ENCODE measurements around the gene SLC38A9.
A peak's percentile ranks its signal among the peaks of the same experiment; 100 is the strongest.

SLC38A9 gene

DNA sequence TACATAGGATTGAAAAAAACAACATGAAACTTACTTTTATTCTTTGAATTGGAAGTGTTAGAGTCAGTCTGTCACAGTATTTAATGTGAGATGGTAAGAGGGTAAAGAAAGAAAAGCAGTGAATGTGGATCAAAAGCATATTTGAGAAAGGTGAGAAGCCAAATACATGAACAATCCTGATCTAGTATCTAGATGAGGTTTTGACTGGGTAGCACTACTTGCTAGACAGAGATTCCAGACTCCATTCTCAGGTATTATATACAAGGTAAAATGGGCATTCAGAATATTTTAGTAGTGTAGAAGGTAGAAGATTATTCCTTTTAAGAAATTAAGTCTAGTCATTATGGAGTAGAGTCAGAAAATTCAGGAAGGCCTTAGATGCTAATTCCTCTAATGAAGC is 62.2 kb downstream of the SLC38A9 start:
- no peak for DNase-seq (ENCODE audit: low spot score)

- no peak for DNase-seq (ENCODE audit: low spot score)
These were observed 66.8 kb downstream of the SLC38A9 start for GRCh38 chr5:55645304-55645703.

GRCh38 chr5:55638455-55638854 is 73.7 kb downstream of the SLC38A9 start:
- no peak for DNase-seq (ENCODE audit: low spot score)

DNA sequence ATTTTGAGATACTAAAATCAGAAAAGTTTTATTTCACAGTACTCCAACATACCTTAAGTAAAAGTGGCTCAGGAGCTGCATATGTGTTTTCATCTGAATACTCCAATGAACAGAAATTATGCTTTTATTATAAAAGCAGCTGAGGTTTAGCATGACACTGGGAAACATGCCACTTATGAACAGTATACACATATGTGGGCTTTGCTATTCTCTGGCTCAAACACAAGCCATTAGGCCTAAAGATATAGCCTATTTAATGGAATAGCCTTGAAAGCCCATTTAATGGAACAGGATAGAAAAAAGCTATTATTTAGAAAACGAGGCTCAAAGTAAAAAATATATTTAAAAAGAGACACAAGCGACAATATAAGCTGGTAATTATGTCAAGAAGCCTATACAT is 74.1 kb downstream of the SLC38A9 start:
- DNase-seq (ENCODE audit: low spot score), result no peak

DNA sequence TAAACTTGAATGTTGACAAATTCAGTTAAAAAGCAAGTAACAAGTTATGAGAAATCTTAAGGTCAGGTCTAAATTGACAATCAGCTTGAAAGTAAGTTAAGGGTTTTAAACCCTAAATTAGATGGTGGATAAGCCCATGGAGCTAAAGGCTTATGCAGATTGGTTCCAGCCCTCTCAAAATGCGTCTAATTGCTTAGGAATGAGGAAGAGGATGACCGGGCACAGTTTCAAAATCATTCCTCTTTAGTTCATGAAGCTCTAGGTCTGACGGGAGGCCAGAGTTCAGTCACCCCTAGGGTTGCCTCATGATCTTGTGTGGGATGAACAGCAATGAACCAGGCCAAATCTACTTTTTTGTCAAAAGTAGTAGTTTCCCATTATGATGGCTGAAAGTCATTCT is 75.4 kb downstream of the SLC38A9 start:
- peak; percentile 37 for DNase-seq (ENCODE audit: low spot score)

DNA sequence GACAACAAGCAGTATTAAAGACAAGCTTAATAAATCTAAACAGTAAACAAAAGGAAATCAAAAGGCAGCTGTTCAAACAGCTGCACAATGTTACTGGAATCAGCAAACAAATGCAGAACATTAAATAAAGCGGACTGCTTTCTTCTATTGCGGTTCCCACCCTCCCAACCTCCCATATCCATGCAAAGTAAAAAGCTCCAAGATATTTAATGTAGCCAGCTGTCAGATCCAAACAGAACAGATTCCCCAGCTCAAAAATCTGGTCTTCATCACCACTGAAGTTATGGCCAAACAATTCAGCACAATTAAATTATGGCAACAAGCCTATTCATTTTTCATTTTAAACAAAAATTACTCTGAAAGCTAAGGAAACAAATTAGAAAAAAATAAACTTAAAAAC is 75.9 kb downstream of the SLC38A9 start:
- no peak for DNase-seq (ENCODE audit: low spot score)

DNA sequence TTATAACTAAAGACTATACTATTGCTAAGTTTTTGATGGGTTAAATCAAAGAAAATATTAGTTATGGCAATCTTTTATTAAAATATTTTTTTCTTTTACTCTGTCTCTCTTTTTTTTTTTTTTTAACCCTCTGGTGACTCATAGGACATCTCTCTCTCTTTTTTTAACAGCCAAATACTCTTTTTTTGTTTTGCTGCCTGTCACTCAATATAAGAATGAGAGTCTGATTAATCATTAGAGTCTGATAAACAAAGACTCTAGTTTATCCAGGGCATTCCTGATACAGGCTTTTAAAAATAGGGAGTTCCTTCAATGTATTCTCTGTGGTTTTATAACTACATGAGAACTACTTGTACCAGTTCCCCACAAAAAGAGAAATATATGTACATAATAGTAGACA is 77.3 kb downstream of the SLC38A9 start:
- no peak for DNase-seq (ENCODE audit: low spot score)

DNA sequence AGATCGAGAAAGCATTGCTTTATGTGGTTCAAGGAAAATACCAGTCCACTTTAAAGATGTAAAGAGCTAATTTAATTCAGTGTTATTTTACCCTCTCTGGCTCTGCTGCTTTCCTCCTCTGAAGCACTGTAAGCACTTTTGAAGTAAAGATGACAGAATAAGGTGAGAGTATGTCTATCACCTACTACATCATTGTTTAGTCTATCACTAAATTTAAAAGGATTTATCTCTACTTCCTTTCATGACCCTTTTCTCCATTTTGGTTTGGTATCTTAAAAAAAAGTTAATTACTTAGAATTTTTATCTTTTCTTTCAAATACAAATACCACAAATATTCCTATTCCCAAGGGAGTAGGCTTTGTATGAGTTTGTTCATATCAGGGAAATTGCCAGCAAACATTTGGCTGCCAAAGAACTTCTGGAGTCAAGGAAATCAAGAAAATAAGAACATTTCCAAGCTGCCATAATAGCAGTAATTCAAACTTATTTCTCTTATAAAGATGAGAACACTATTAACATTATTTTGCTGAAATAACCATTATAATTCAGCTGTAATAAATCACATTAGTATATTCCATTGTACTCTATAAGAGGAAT is 77.8 kb downstream of the SLC38A9 start:
- DNase-seq (ENCODE audit: low spot score), result no peak

GRCh38 chr5:55633574-55634208 is 78.4 kb downstream of the SLC38A9 start:
- no peak for DNase-seq (ENCODE audit: low spot score)

GRCh38 chr5:55629815-55630214 is 82.3 kb downstream of the SLC38A9 start:
- no peak for DNase-seq (ENCODE audit: low spot score)

GRCh38 chr5:55626790-55627189 is 85.3 kb downstream of the SLC38A9 start:
- DNase-seq (ENCODE audit: low spot score), result no peak

DNA sequence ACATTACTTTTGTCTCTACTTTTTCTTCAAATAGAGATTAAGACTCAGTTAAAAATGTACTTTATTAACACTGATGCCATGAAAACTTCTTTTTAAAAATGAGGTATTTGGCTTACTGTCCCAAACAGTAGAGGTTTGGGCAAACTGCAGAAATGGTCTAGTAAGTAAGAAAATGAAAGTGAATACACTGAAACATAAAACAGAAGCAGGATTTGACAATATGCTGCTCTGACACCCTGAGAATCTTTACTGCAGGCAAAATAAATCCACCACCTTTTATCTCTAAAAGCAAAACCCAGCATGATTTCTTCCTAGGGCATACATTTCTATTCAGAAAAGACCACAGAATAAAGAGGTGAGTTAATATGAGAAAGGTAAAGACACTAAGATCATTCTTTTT is 86.2 kb downstream of the SLC38A9 start:
- DNase-seq (ENCODE audit: low spot score), result no peak

GRCh38 chr5:55625589-55625909 is 86.6 kb downstream of the SLC38A9 start:
- no peak for DNase-seq (ENCODE audit: low spot score)

GRCh38 chr5:55624841-55625588 is 87.1 kb downstream of the SLC38A9 start:
- DNase-seq (ENCODE audit: low spot score), result no peak

DNA sequence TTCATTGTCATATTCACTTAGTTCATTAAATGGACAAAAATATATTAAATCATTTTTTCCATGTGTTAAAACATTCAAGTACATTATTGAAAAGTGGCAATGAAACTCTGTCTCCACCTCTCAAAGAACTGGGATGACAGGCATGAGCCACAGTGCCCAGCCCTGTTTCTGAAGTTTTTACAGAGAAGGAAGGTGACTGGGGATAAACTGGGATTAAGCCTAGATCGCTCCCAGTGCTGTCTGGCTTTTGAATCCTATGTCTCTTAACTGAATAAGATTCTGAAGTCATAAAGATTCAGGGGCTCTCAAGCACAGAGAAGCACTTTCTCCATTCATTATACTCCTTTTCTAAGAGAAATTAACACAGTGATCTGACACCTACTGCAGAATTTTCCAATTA is 88.3 kb downstream of the SLC38A9 start:
- no peak for DNase-seq (ENCODE audit: low spot score)

- DNase-seq (ENCODE audit: low spot score), result no peak
These were observed 89.7 kb downstream of the SLC38A9 start for GRCh38 chr5:55622460-55622859.

DNA sequence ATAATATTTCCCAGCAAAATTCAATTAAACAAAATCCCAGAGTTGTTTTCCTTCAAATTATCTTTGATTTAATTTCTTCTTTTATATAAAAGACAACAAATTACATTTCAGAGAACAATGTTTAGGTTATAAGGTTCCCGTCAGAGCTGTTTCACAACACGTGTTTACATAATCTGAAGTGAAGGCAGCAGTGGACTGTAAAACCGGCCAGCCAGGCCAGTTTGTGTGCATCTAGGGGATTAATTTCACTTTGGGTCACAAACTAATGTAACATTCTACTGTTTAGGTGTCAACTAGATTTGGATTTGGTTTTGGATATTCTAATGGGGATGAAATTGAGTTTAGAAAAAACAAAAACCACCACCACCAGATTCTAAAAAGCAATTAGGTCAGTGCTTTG is 90.9 kb downstream of the SLC38A9 start:
- DNase-seq (ENCODE audit: low spot score), result no peak

DNA sequence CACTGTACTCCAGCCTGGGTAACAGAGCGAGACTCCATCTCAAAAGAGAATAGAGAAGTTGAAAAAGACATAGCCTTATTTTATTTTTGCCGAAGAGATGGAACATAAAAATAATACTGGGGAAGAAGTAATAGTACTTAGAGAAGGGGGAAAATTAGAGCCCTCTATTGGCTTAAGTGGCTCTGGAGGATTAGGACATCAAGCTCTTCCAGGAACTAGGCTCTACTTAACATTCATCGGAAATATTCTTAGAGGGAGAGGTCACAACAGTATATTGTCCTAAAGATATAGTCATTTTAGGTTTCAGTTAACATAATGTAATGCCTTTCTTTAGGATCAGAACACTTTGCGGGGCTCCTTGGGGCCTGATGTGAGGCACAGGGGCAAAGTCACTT is 91.4 kb downstream of the SLC38A9 start:
- DNase-seq (ENCODE audit: low spot score), result no peak

- no peak for DNase-seq (ENCODE audit: low spot score)
These were observed 91.9 kb downstream of the SLC38A9 start for GRCh38 chr5:55620009-55620765.

- no peak for DNase-seq (ENCODE audit: low spot score)
These were observed 93.8 kb downstream of the SLC38A9 start for GRCh38 chr5:55618318-55618717.

DNA sequence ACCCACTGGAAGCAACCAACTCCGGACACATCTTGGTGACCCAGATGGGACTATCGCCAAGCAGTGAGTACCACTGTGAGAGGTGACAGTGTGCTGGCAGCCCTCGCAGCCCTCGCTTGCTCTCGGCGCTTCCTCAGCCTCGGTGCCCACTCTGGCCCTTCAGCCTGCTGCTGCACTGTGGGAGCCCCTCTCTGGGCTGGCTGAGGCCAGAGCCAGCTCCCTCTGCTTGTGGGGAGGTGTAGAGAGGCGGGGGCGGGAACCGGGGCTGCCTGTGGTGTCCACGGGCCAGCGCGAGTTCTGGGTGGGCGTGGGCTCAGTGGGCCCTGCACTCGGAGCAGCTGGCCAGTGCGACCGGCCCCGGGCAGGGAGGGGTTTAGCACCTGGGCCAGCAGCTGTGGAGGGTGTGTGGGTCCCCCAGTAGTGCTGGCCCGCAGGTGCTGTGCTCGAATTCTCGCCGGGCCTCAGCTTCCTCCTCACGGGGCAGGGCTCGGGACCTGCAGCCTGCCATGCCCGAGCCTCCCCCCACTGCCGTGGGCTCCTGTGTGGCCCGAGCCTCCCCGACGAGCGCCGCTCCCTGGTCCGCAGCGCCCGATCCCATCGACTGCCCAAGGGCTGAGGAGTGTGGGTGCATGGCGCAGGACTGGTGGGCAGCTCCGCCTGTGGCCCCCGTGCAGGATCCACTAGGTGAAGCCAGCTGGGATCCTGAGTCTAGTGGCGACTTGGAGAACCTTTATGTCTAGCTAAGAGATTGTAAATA is 98.8 kb downstream of the SLC38A9 start:
- no peak for DNase-seq (ENCODE audit: low spot score)

GRCh38 chr5:55610542-55610941 is 101.6 kb downstream of the SLC38A9 start:
- DNase-seq (ENCODE audit: low spot score), result no peak
